Stimulated activated CD4-positive, alpha-beta T cell treated with anti-CD3 and anti-CD28 coated beads, TNF-alpha, amount 100 ng/mL, for 1 hour (primary cell): ENCODE data around the gene TNS3.
"Not testable (repeated sequence)": the region's sequence is repeated elsewhere in the genome, so short reads cannot be mapped to it uniquely, and the experiment has no call there.

Source experiments
- DNase-seq, 3 donors: peaks; one replicate each; pipeline ENCODE4 v3.0.0-alpha.2; 2020; ENCODE audit warnings: low read depth in 3 of 3, low spot score in 1 of 3

The TNS3 gene

GRCh38 chr7:47543056-47543455 is 38.9 kb downstream of the TNS3 start:
- no peak for DNase-seq

GRCh38 chr7:47542051-47542450 is 39.9 kb downstream of the TNS3 start:
- DNase-seq, result no peak

- DNase-seq, result not testable (repeated sequence)
Observed at GRCh38 chr7:47541485-47541884, 40.4 kb downstream of the TNS3 start.

- DNase-seq, result no peak
Observed at GRCh38 chr7:47540387-47541350, 41.2 kb downstream of the TNS3 start.

DNA sequence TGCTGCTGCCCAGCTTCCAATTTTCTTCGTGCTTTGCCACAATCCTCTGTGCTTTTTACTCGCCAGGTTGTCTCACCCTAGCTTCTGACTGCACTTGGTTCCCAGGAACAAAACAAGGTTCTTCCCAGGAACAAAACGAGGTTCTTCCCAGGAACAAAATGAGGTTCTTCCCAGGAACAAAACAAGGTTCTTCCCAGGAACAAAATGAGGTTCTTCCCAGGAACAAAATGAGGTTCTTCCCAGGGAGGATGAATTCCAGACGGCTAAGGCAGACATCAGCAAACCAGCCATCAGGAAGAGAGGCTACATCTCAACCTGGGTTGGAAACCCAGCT is 41.9 kb downstream of the TNS3 start:
- DNase-seq, result no peak

- no peak for DNase-seq
Observed at GRCh38 chr7:47539398-47540052, 42.4 kb downstream of the TNS3 start.

DNA sequence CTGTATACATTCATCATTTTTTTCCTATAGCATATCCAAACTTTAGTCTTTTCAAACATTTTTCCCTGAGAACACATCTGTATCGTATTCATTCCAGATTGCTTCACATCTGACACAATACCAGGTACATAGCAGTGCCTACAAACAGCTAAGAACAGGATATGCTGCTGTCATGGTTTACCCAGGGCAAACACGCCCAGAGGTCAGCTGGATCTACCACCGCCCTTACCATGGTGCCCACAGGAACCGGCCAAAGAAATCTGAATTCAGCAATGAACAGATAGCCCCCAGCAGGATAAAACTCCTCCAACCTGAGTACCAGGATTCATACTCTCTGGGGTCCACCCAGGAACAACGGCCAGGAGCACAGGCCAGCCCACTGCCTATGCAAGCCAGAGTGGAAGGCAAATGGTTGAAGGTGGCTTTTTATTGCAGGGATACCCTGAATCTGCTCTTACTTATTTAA is 43.0 kb downstream of the TNS3 start:
- no peak for DNase-seq

- no peak for DNase-seq
Observed at GRCh38 chr7:47537716-47538675, 43.9 kb downstream of the TNS3 start.

GRCh38 chr7:47536661-47537611 is 45.0 kb downstream of the TNS3 start:
- DNase-seq, result no peak

DNA sequence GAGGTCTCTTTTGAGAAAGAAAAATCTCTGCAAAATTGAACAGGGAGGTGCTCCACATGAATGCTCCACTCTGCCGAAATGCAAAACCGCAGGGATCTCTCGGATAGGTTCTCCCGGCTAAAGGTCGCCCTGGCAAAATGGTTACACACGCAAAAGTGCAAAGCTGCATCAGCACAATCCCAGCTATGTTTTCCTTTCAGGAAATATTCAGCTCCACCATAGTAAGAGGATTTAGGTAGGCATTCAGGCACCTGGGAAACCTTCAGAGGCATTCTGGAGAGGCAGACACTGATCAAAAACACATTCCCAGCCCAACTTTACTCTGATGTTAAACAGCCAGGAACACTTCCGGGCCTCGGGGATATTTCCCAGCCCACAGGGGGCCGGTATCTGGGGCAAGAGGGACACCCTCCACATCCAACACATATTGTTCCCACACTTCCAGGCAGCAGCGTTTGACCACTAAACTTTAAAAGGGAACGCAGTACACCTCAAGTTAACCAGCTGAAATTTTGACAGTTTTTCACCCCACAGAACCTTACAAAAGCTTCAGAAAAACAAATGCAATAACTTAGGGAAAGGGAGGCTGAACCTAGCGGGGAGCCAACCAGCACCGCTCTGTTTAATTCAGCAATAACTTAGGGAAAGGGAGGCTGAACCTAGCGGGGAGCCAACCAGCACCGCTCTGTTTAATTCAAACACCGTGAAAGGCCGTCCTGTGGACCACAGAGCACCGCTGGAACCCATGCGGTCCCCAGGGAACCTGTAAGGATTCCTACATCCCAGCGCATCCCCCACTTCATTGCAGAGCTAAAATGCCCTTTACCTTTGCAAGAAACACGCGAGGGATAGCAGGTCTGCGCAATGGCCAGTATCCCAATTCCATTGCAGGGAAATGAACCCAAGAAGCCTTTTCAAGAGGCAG is 45.9 kb downstream of the TNS3 start:
- no peak for DNase-seq

DNA sequence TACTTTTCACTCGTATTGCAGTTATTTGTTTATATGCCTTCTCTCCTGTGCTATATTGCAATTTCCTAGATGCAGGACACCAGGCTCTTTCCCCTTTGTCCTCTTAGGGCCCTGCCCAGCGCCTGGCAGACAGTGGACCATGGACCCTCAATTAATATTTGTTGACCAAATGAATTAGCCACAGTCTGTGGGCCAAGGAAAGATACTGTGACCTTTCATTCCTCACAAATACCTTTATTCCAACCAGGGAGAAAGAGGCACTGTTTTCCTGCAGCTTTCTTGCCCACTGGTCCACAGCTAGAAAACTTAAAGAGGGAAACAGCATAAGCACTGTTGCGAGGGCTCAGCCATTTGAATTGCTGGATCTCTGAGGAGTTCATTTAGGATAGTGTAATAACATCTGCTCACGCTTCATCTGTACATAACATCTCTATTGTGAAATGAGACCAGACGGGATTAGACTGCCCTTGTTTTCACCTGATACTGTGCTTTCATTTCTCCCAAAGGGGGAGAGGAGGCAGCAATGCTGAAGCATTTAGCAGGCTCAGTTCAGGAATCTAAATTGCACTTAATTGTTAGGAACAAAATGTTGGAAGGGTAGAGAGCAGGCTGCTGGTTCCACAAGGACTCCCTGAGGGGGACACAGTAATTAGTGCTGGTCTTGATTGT is 46.7 kb downstream of the TNS3 start:
- DNase-seq, result no peak

- no peak for DNase-seq
Observed at GRCh38 chr7:47534322-47535034, 47.4 kb downstream of the TNS3 start.

- no peak for DNase-seq
Observed at GRCh38 chr7:47531584-47532492, 50.1 kb downstream of the TNS3 start.

DNA sequence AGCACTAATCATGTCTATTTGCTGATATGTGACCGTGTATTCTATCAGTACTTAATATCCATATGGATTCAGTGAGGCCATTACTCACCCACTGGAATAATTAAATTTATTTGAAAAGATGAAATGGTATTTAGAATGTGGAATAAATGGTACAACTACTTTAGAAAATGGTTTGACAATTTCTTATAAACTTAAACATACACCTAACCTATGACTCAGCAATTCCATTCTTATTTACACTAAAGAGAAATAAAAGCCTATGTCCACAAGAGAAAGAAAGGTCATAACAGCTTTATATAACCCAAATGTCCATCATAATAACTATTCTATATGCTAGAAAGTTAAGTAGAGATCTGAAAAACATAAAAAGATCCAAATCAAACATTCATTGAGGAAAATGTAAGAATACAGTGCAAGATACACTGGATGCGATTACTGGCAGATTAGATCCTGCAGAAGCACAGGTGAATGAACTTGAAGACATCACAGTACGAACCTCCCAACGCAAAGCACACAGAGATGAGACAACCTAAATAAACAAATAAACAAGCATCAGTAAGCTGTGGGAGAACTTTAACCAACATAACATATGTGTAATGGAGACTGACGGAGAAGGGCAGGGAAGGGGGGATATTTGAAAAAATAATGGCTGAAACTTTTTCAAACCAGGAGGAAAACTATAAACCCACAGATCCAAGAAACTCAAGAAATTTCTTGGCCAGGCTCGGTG is 51.9 kb downstream of the TNS3 start:
- DNase-seq, result no peak

DNA sequence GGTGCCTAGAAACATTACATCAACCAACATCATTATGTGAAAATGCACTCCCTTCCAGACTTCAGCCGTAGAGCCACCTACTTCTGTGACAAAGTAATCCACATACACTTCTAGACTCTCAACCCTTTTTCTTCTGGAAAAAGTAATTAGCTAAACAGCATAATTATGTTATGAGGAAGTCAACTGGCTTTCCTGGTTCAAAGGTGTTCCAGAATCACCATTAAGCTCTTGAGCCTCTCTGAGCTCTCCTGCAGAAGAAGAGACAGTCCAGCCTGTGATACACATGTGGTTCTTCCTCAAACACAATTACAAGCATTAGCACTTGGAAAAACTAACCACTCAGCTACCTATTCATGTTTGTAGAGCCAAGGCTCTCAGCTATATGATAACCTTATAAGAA is 52.5 kb downstream of the TNS3 start:
- DNase-seq, result no peak

- DNase-seq, result no peak
Observed at GRCh38 chr7:47528471-47528870, 53.4 kb downstream of the TNS3 start.
